A549 treated with dexamethasone at 1 μM for 4 hours (cell line): Measurements from ENCODE around the gene CTDSP1. TPM values are rescaled to one million over a fixed set of nuclear protein-coding genes. Genes with fewer than 3 reads are reported as not detected.

Source experiments
- total RNA-seq: library from RNA; stranded (reverse); fragments of 200-300 nt; extraction: Qiagen RNA extraction; gene quantifications from 5 replicates; pipeline ENCODE4 v1.2.3, GENCODE V29; 2022

Gene CTDSP1
- 54.3 to 79.0 TPM (median 77.9 TPM) in 5 replicates for total RNA-seq

DNA sequence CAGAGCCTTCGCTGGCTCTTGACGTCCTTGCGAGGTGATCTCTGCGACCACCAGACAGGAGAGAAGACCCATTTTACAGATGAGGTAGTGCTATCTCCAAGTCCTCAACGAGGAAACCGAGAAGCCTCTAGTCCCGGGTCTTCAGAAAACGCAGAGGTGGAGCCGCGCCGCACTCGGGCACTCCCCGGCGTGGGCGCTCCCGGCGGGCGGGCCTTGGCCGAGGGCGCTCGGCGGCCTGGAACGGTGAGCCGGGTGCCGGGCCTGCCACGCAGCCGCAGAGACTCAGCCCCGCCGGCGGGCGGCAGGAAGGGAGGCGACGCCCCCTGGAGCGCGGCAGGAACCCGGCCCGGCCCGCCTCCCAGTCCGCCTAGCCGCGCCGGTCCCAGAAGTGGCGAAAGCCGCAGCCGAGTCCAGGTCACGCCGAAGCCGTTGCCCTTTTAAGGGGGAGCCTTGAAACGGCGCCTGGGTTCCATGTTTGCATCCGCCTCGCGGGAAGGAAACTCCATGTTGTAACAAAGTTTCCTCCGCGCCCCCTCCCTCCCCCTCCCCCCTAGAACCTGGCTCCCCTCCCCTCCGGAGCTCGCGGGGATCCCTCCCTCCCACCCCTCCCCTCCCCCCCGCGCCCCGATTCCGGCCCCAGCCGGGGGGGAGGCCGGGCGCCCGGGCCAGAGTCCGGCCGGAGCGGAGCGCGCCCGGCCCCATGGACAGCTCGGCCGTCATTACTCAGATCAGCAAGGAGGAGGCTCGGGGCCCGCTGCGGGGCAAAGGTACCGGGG, at the start of gene CTDSP1:
Gene CTDSP1 (plus strand): TSS at position 478 of the 776 bp plus-strand sequence. CDS start 223 bp downstream, at position 701.

DNA sequence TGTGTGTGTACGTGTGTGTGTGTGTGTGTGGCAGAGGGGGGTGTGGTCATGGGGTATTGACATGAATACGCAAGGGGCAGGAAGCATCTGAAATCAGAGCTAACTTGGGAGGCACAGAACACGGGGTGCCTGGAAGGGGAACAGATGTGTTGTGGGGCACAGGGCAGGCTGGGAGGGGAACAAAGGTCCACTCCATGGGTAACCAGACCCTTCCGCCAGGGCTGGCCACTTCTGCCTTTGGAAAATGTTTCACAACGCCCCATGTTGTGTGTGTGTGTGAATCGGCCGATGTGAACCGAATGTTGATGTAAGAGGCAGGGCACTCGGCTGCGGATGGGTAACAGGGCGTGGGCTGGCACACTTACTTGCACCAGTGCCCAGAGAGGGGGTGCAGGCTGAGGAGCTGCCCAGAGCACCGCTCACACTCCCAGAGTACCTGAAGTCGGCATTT, 17.7 kb upstream of the CTDSP1 start, which contains the start of gene SLC11A1:
Gene SLC11A1 (plus strand): TSS at position 358 of the 451 bp plus-strand sequence. CDS start 96 bp downstream, outside the sequence.

GRCh38 chr2:218418717-218419458, 19.2 kb downstream of the CTDSP1 start, which contains the start of gene VIL1:
VIL1 (plus strand) TSS chr2:218419123; CDS start chr2:218423779, 4,656 bp downstream.

Other genes with a start within 250 kb of the CTDSP1 start
- not detected in 5 replicates for gene CXCR1, start 232.9 kb upstream of the CTDSP1 start, total RNA-seq
- 291 to 312 TPM (median 310 TPM) in 5 replicates for gene ARPC2, start 182.7 kb upstream of the CTDSP1 start, total RNA-seq
- gene GPBAR1, start 138.9 kb upstream of the CTDSP1 start, total RNA-seq: 0.17 to 0.59 TPM (median 0.49 TPM) in 5 replicates
- gene AAMP, start 129.7 kb upstream of the CTDSP1 start, total RNA-seq: 117 to 194 TPM (median 124 TPM) in 5 replicates
- 63.9 to 67.2 TPM (median 64.0 TPM) in 5 replicates for gene PNKD, start 129.3 kb upstream of the CTDSP1 start, total RNA-seq
- 125 to 143 TPM (median 136 TPM) in 5 replicates for gene TMBIM1, start 107.4 kb upstream of the CTDSP1 start, total RNA-seq
- gene CATIP, start 43.0 kb upstream of the CTDSP1 start, total RNA-seq: 0.11 to 0.18 TPM in 2 of 5 replicates, not detected in the others
- gene SLC11A1, start 17.6 kb upstream of the CTDSP1 start, total RNA-seq: 0.11 to 0.20 TPM (median 0.16 TPM) in 5 replicates
- 0.16 to 0.40 TPM (median 0.27 TPM) in 5 replicates for gene VIL1, start 19.3 kb downstream of the CTDSP1 start, total RNA-seq
- 3.7 to 6.8 TPM (median 5.6 TPM) in 5 replicates for gene USP37, start 168.5 kb downstream of the CTDSP1 start, total RNA-seq
- gene CNOT9, start 169.0 kb downstream of the CTDSP1 start, total RNA-seq: 36.8 to 43.3 TPM (median 40.7 TPM) in 5 replicates
- 0.14 to 0.46 TPM (median 0.28 TPM) in 5 replicates for gene PLCD4, start 208.0 kb downstream of the CTDSP1 start, total RNA-seq